Liver (tissue), 3 donors: ENCODE results near the gene FGF14.

ENCODE experiments used
- FOXA1 ChIP-seq: IDR thresholded peaks from 2 replicates; pipeline ENCODE4 v1.6.1; 2016; ENCODE audit warnings: antibody characterized with exemption
- NR2F2 ChIP-seq: IDR thresholded peaks from 2 replicates; pipeline ENCODE4 v1.6.1; 2016; ENCODE audit warnings: antibody characterized with exemption
- RXRA ChIP-seq, 2 donors: IDR thresholded peaks; 2 replicates each; pipeline ENCODE4 v1.6.1; 2017 to 2018; ENCODE audit warnings: antibody characterized with exemption in 2 of 2, mild to moderate bottlenecking in 1 of 2
- SP1 ChIP-seq: IDR thresholded peaks from 2 replicates; pipeline ENCODE4 v1.6.1; 2018; ENCODE audit warnings: antibody characterized with exemption, mild to moderate bottlenecking
- TAF1 ChIP-seq: conservative IDR thresholded peaks from 2 replicates; pipeline ENCODE4 v1.6.1; 2016; ENCODE audit warnings: antibody characterized with exemption, mild to moderate bottlenecking
- TF ChIP-seq, protein P1 (sequence below): fragments of 150-350 bp; IDR thresholded peaks from 2 replicates; pipeline ENCODE4 v1.5.1; 2017; ENCODE audit warnings: improper control_type of control experiment, low read depth, low read length; ENCODE audit not compliant: missing input control
- TF ChIP-seq, protein P2 (sequence below): IDR thresholded peaks from 2 replicates; pipeline ENCODE4 v1.6.1; 2016; ENCODE audit warnings: antibody characterized with exemption, mild to moderate bottlenecking
- TF ChIP-seq, protein P3 (sequence below): IDR thresholded peaks from 2 replicates; pipeline ENCODE4 v1.6.1; 2016; ENCODE audit warnings: antibody characterized with exemption
- TF ChIP-seq, protein P4 (sequence below): IDR thresholded peaks from 2 replicates; pipeline ENCODE4 v1.6.1; 2016; ENCODE audit warnings: antibody characterized with exemption
- TF ChIP-seq, protein P5 (sequence below): IDR thresholded peaks from 2 replicates; pipeline ENCODE4 v1.6.1; 2016; ENCODE audit warnings: antibody characterized with exemption
- donor health status: healthy.
- donor health status: healthy.

DNA sequence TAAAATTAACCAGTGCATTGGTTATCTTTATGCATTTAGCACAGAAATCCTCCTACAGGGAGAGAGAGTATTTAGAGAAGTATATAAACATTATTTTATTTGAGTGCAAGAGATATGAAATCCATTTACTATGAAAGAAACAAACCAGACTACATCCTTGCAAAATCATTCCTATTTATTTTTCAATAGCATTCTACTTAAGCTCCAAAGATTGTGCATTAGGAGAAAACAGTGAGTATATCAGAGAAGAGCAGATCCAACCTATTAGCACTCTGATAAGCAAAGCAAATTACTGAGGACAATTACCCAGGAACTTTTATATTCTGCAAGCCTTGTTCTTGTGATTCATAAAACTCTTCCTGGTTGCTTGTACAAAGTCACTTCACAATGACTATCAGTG lies 256.1 kb downstream of the FGF14 start:
- TF ChIP-seq, protein P1, sequence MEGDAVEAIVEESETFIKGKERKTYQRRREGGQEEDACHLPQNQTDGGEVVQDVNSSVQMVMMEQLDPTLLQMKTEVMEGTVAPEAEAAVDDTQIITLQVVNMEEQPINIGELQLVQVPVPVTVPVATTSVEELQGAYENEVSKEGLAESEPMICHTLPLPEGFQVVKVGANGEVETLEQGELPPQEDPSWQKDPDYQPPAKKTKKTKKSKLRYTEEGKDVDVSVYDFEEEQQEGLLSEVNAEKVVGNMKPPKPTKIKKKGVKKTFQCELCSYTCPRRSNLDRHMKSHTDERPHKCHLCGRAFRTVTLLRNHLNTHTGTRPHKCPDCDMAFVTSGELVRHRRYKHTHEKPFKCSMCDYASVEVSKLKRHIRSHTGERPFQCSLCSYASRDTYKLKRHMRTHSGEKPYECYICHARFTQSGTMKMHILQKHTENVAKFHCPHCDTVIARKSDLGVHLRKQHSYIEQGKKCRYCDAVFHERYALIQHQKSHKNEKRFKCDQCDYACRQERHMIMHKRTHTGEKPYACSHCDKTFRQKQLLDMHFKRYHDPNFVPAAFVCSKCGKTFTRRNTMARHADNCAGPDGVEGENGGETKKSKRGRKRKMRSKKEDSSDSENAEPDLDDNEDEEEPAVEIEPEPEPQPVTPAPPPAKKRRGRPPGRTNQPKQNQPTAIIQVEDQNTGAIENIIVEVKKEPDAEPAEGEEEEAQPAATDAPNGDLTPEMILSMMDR, result no peak
- no peak for TF ChIP-seq FOXA1
- TF ChIP-seq RXRA (IDR thresholded peaks at IDR 0.05), result no peak
- no peak for TF ChIP-seq SP1
- TF ChIP-seq, protein P2, sequence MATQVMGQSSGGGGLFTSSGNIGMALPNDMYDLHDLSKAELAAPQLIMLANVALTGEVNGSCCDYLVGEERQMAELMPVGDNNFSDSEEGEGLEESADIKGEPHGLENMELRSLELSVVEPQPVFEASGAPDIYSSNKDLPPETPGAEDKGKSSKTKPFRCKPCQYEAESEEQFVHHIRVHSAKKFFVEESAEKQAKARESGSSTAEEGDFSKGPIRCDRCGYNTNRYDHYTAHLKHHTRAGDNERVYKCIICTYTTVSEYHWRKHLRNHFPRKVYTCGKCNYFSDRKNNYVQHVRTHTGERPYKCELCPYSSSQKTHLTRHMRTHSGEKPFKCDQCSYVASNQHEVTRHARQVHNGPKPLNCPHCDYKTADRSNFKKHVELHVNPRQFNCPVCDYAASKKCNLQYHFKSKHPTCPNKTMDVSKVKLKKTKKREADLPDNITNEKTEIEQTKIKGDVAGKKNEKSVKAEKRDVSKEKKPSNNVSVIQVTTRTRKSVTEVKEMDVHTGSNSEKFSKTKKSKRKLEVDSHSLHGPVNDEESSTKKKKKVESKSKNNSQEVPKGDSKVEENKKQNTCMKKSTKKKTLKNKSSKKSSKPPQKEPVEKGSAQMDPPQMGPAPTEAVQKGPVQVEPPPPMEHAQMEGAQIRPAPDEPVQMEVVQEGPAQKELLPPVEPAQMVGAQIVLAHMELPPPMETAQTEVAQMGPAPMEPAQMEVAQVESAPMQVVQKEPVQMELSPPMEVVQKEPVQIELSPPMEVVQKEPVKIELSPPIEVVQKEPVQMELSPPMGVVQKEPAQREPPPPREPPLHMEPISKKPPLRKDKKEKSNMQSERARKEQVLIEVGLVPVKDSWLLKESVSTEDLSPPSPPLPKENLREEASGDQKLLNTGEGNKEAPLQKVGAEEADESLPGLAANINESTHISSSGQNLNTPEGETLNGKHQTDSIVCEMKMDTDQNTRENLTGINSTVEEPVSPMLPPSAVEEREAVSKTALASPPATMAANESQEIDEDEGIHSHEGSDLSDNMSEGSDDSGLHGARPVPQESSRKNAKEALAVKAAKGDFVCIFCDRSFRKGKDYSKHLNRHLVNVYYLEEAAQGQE, result no peak
- TF ChIP-seq, protein P3, sequence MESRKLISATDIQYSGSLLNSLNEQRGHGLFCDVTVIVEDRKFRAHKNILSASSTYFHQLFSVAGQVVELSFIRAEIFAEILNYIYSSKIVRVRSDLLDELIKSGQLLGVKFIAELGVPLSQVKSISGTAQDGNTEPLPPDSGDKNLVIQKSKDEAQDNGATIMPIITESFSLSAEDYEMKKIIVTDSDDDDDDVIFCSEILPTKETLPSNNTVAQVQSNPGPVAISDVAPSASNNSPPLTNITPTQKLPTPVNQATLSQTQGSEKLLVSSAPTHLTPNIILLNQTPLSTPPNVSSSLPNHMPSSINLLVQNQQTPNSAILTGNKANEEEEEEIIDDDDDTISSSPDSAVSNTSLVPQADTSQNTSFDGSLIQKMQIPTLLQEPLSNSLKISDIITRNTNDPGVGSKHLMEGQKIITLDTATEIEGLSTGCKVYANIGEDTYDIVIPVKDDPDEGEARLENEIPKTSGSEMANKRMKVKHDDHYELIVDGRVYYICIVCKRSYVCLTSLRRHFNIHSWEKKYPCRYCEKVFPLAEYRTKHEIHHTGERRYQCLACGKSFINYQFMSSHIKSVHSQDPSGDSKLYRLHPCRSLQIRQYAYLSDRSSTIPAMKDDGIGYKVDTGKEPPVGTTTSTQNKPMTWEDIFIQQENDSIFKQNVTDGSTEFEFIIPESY, result no peak
- TF ChIP-seq, protein P4, sequence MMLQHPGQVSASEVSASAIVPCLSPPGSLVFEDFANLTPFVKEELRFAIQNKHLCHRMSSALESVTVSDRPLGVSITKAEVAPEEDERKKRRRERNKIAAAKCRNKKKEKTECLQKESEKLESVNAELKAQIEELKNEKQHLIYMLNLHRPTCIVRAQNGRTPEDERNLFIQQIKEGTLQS, result no peak
- TF ChIP-seq, protein P5, sequence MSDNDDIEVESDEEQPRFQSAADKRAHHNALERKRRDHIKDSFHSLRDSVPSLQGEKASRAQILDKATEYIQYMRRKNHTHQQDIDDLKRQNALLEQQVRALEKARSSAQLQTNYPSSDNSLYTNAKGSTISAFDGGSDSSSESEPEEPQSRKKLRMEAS, result no peak
- TF ChIP-seq NR2F2, result no peak
- no peak for TF ChIP-seq TAF1
